NCI-H2081 (cell line): ENCODE data around the gene COL18A1.
"Not testable (repeated sequence)": the region's sequence is repeated elsewhere in the genome, so short reads cannot be mapped to it uniquely, and the experiment has no call there.

Experiments
- DNase-seq, 2 experiments: peaks; one replicate each; lab custom pipeline; 2025; lab: John Stamatoyannopoulos, UW

Gene COL18A1

DNA sequence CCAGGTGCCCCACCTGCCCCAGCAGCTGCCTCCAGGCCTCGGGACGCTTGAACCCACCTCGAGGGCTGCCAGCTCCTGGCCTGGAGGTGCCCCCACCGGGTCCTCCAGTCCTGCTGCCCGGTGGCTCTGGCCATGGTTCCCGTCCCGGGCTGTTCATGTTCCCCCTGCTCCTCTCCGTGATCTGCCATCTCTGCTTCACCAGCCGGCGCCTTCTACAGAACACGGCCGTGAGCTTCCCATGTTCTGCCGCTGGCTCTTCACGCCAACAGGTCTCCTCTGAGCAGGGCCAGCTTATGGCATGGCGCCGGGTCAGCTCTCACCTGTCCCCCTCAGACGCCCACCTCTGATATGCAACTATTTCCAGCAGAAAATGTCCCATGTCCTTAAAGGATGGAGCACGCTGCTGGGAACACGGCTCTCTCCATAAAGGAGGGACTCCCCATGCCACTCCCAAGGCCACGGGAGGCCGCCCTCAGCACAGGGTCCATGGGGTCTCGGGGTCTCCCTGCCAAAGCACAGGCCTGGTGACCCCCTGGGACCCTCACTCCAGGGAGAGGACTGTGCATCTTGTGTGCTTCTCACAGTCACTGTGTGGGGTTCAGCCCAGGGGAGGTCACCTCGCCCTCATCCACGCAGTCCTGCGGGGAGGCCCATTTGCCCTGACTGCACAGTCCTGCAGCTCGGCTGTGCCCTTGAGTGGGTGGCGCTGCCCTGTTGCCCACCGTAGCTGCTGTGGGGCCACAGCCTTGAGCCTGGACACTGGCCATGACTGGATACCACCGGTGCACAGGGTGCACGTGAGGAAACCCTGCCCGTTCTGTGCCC is 36.7 kb downstream of the COL18A1 start:
- no peak for DNase-seq

DNA sequence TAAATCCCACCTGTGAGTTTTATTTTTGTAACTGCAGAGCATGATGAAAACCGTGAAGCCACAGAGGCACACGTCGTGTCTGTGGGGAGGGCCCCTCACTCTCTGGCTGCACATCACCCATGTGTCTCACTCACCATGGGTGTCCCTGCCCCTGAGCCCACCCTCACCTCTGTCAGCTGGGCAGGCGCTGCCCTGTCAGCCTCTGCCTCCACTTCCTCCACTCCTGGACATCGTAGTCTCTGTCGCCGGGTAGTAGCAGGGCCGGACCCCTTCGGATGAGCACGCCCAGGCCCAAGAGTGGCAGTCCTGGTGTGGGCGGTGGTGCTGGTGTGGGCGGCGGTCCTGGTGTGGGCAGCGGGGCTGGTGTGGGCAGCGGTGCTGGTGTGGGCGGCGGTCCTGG is 37.3 kb downstream of the COL18A1 start:
- DNase-seq = no peak

DNA sequence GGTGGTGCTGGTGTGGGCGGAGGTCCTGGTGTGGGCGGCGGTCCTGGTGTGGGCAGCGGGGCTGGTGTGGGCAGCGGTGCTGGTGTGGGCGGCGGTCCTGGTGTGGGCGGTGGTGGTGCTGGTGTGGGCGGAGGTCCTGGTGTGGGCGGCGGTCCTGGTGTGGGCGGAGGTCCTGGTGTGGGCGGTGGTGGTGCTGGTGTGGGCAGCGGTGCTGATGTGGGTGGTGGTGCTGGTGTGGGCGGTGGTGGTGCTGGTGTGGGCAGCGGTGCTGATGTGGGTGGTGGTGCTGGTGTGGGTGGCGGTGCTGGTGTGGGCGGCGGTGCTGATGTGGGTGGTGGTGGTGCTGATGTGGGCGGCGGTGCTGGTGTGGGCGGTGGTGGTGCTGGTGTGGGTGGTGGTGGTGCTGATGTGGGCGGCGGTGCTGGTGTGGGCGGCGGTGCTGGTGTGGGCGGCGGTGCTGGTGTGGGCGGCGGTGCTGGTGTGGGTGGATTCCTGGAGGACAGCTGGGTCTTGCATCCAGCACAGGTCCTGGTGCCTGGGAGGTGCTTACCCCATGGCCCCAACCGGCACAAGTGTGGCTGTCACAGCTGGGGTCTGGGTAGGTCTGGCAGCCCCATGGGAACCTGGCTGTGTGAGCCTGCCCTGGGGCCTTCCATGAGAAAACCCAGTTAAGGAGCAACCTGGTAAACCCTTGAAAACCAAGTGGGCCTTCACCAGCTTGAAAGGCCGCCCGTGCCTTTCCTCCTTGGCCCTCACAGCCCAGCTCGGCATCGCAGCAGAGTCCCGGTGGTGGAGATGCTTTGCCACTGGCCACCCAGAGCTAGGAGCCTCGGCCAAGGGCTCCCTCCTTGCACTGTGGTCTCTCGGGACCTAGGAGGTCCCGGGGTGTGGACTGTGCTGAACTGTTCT is 38.0 kb downstream of the COL18A1 start:
- DNase-seq = not testable (repeated sequence)

DNA sequence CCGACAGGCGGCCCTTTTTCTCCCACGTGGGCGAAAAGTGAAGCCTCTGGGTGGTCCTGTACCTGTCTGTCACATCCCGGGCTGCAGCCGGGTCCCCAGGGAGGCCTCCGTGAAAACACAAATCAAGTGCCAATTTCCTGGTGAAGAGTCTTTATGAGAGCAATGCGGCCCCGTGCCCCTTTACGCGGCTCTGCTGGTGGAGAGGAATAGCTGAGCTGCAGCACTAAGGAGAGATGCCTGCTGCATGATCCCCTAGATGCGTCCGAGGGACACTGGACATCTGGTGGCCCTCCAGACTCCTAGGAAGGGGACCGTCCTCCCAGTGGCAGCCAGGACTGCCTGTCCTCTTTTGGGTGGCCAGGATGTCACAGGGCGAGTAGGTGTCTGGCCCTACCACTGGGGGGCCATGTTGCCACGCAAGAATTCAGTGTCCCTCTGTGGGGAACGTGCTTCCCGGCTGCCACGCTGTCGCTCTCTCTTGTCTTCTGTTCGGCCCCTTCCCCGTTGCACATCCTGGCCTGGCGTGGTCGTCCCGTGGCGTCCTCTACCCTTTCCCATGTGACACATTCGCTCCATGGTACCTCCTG is 38.7 kb downstream of the COL18A1 start:
- no peak for DNase-seq

DNA sequence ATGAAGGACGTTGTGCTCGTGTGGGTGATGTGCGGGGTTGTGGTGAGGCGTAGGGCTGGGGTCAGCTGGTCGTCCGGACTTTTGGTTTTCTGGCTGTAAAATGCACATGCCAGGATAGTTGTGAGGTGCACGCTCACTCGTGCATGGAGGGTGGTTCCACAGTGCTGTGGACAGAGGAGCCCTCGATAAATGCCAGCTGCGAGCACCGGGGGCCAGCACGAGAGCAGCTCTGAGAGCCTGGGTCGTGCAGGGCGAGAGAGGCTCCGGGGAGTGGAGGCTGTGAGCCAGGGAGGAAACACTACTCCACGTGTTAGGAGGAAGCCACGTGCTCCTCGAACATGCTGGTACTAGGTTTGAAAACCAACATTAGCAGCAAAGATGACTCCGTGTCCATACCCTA is 39.4 kb downstream of the COL18A1 start:
- no peak for DNase-seq

DNA sequence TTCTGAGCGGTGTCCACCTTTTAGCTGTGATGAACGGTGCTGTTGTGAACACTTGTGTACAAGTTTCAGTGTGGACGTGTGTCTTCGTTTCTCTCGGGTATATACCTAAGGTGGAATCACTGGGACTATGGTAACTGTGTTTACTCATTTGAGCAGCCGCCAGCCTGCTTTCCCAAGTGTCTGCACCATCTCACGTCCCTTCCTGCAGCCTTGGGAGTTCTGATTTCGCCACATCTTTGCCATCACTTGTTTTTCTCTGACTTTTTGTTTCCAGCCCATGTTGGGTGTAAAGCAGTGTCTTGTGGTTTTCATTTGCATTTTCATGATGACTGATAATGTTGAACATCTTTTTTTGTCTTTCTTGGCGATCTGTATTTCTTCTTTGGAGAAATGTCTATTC is 40.4 kb downstream of the COL18A1 start:
- DNase-seq = no peak

DNA sequence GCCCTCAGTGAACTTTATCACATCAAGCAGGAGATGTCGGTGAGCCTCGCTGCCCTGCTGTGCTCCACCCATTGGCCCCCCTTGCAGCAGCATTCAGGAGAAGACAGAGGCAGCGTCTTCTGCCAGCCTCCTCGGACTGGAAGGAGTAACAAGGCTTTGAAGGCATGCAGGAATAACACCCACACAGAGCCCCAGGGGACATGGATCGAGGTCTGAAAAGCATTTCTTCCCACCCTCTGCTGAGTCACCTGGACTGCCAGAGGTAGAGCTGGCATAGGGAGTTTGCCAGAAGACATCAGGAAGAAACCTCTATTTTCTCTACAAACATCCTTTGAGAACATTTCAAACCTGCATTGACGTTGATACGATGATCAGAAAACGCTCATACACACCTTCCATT is 42.9 kb downstream of the COL18A1 start:
- DNase-seq = no peak

DNA sequence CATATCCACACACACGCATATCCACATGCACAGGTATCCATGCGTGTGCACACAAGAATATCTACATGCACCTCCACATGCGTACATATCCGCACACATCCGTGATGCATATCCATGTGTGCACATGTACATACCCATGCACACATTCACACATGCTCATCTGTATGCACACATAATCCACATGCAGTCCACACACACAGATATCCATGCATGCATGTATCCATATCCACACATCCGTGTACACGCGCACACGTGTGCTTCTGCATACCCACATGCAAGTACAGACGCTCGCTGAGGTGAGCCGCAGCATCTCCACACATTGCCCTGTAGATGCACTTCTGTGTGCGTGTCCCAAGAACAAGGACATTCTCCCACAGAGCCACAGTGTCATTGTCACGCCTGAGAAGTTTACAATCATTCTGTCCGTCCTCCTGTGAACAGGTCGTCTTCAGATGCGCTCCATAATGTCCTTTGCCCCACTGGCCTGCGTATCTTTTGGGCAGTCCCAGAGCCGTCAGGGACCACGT is 43.4 kb downstream of the COL18A1 start:
- no peak for DNase-seq

DNA sequence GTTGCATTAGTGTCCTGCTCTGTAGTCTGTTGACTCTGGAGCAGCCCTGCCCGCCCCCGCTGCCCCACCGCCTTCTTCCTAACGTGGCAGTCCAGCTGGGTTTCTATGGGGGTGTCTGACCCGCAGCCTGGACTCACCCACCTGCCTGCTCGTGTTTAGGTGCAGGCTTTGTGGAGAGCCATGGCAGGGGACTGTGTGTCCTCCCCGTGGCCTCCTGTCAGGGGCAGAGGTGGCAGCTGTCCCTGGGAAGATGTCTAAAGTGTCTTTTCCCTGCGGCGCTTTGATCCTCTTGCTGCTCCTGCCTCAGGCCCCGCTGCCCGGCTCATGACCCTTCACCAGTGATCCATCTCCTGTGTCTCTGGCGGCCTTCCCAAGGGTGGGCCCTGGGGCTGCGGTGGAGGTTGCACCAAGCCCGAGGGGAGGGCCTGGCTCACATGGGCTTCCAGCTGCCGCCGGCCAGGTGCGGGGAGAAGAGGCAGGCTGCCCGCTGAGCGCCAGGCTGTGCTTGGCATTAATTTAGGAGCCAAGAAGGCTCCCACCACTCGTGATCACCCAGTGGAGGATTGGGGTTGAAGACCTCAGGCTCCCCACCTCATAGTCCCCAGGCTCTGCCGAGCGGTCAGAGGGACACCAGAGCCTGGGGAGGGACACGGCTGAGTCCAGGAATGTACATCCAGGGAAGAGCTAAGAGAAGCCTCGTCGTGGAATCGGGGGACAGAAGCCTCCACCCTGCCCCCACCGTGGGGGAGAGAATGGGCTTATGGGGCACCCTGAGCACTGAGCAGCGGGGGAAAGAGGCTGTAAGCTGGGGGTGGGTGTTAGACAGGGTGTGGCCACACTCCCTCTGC is 44.1 kb downstream of the COL18A1 start:
- no peak for DNase-seq

DNA sequence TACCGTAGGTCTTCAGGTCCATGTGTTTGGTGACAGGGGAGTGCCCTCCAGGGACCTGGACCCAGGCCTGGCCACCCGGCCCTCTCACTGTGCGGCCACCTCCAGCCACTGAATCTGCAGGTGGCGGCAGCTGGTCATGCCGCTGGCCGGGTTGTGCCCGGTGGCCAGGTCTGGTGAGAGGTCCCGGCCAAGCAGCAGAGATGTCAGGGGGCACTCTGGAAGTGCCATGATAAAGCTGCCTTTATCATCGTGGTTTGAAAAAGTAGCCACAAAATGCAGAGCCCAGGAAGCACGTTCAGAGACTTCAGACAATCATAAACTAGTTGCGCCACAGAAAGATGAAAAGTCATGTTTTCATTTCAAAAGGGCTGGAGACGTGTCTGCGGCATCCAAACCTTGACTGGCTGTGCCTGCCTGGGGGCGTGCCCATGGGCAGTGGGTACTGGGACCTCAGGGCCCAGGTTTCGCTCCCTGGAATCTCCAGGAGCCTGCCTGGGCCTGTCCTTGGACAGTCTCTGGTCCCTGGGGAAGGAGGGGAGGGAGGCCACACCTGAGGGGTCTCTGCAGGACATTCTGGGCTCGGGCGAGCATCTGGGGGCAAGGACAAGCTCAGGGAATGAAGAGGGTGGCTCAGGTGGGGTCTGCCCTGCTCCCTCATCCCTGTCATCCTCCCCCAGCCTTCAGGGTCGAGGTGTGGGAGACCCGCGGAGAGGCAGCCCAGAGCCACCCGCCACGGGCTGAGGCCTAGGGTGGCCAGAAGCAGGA is 44.9 kb downstream of the COL18A1 start:
- DNase-seq = no peak

DNA sequence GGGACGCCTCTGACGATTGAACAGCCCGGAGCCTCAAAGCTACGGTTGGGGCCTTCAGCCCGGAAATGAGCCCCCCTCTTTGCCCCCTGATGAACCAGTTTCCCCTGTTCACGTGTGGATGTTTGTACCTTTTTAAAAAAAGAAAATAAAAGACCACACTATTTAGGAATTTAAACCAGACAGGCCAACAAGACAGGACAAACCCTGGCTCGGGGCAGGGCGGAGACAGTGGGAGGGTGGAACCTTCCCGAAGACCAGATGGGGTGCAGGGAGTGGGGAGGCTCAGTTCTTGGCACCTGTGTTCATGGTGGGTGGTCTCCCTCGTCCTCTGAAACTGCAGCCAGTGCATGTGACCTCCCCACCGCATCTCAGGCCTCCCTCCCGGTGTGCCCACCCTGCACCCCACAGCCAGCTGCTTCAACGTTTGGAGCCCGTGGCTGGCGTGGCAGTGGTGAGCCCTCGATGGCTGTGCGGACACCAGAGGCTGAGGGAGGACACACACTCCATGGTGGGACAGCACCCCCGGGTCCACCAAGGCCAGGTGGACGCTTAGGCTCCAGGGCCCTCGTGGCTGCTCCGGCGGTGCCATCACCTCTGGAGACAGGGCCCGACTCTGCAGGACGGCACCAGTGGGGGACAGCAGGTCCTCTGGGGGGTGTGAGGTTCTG is 45.6 kb downstream of the COL18A1 start:
- no peak for DNase-seq

DNA sequence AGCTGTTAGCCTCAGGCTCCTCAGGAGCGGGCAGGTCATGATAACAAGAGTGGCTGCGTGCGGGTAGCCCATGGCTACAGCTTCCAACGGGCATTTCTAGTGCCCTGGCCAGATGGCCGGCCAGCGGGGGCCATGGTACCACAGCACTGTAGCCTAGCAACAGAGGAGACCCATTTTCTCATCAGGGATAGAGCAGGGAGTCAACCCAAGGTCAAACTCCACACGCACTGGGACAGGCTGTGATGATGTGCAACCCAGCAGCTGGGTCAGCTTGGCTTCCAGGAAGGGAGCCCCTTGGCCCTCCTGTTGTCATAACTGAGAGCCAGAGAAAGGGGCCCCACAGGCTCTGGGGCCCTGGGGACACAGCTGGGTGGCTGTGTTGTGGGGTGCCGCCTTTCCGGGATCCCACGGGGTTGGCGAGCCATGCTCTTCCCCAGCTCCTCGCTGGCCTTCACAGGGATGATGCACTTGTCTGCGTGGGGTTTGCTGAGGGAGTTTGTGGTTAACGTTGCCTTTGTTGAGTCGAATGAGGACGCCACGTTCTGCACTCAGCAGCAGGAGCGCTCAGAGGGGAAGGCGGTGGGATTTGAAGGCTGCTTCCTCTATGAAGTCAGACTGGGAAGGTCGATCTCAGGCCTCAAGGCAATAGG is 46.3 kb downstream of the COL18A1 start:
- no peak for DNase-seq

DNA sequence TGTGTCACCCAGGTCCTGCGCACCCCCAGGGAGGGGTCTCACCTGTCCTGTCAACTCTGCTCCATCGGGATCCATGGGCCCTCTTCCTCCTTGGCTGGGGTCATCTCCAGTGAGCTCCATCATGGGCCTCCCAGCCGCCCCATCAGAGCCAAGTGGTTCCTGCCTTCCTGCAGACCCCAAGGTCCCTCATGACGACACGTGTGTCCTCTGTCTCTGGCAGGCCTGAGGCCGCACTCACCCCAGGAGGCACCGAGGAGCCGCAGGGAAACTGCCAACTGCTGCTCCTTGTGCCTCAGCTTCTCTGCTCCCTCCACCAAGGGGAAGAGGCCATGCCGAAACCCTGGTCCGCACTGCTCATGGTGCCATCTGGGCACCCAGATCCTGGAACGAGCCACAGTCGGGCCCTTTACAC is 46.8 kb downstream of the COL18A1 start:
- no peak for DNase-seq

DNA sequence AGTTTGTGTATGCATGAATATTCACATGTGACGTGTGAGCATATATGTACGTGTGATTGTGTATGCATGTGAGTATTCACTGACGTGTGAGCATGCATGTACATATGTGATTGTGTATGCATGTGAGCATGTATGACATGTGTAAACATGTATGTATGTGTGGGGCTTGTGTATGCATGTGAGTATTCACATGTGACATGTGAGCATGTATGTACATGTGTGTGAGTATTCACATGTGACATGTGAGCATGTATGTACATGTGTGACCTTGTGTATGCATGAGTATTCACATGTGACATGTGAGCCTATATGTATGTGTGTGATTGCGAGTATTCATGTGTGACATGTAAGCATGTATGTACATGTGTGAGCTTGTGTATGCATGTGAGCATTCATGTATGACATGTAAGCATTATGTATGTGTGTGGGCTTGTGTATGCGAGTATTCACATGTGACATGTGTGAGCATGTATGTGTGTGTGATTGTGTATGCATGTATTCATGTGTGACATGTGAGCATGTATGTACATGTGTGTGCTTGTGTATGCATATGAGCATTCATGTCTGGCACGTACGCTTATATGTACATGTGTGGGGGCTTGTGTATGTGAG is 47.8 kb downstream of the COL18A1 start:
- no peak for DNase-seq

DNA sequence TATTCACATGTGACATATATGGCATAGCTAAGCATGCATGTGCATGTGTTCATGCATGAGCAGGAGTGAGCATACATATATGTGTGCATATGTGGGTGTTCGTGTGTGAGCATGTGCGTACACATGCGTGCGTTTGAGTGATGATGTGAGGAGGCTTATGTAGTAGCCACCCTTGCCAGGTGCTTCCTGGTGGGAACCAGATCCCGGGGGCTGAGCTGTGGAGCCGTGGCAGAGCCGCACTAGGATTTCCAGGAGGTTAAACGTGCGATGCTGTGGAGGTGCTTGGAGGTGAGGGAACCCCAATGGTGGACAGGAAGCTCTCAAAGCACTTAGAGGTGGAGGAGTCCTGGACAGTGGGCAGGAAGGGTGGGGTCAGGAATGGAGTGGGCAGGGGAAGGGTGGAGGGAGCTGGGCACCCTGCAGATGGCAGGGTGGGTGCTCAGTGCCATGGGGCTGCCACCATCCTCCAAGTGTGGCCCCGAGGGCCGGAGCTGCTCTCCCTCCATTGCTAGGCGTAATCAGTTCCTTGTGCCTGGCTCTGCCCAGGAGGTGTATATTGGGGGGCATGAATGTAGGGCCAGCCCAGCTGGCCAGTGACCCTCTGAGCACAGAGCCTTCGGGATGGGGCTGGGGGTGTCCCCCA is 48.5 kb downstream of the COL18A1 start:
- no peak for DNase-seq

DNA sequence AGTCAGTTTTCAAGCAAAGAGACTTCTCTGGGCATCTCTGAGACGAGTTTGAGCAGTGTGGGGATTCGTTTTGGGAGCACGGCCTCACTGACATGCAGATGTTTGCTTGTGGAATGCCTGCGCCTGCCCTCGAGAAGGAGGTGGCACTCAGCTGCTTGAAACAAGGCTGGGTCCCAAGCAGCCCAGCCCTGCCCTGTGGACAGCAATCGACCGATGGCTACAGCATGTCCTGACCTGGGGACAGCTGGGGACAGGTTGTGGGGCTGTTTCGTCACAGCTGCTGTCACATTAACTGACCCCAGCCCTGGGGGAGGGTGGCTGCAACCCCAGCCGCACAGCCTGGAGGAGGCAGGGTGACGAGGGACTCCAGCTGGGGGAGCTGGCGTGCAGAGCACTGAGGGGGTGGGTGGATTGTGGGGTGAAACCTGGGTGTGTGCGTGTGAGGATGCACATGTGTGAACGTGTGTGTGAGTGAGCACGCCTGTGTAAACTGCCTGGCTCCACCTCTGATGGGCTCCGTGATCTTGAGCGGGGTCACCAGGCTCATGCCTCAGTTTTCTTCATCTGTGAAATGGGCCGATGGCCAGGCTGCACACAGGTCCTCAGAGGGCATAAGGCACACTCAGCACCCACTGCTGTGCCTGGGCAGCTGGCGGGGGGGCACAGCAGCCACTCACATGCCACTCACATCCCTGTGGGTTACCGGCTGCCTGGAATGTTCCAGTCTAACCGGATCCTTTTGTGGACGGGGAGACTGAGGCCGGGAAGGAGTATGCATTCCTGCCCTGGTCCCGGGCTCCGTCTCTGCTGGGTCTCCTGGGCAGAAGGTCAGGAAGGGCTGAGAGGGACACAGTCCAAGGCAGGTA is 49.3 kb downstream of the COL18A1 start:
- DNase-seq = no peak

DNA sequence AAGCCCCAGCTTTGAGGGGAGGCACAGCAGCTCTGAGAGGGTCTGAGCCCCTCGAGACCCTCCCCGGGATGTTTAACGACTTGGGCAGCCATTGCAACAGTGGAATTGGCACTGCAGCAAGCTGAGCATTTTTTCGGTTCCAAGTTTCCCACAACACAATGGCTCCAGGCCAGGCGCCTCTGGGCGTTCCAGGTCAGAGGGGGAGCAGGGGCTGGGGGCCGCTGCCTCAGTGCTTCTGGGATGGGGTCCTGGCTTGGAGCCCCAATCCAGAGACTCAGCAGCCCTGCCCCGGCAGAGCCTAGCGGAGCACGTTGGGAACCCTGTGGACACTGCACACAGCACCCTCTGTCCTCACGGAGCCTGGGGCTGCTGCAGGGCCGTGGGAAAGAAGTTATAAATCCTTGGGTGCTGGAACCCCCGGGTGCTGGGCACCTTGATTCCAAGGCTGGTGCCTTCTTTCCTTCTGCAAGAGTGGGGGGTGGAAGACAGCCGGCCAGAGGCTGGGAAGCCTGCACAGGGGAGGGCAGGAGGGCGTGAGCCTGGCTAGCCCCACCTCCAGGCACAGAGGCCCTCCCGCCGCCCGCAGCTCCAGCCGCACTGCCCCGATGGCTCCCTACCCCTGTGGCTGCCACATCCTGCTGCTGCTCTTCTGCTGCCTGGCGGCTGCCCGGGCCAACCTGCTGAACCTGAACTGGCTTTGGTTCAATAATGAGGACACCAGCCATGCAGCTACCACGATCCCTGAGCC is 50.1 kb downstream of the COL18A1 start:
- DNase-seq = no peak
